Measurements from ENCODE around the gene MAP3K8.

DNA sequence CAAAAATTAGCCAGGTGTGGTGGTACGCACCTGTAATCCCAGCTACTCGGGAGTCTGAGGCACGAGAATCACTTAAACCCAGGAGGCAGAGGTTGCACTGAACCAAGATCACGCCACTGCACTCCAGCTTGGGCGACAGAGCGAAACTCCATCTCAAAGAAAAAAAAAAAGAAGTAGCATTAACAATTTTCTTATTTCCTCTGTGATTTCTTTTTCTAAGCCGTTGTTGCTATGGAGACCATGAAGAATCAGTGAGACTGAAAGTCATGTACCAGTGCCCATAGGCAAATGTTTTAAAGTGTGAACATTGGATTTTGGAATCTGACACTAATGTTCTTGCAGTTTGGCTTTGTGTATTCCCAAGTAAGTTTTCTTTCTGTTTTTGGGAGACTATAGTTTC, 18.4 kb upstream of the MAP3K8 start:
- TF ChIP-seq POLR2AphosphoS5 (IDR thresholded peaks at IDR 0.05; ENCODE audit: low read depth, low read length) (no peak), POLR2A (IDR thresholded peaks at IDR 0.05; ENCODE audit: low read depth, low read length) (no peak)
